Trophoblast cell (in vitro differentiated cells and primary cell): ENCODE data around the gene FLACC1.
"Not testable (repeated sequence)": the region's sequence is repeated elsewhere in the genome, so short reads cannot be mapped to it uniquely, and the experiment has no call there.

Experiments used
- DNase-seq, 2 donors: peaks; one replicate each; pipeline ENCODE4 v3.0.0-alpha.2; 2016
- H2AFZ ChIP-seq: 2 replicates; pipeline ENCODE4 v1.6.1; 2013; ENCODE audit warnings: low read length, moderate library complexity, mild to moderate bottlenecking; ENCODE audit not compliant: insufficient read depth, poor library complexity
- H2AK5ac ChIP-seq: 2 replicates; pipeline ENCODE4 v1.6.1; 2013; ENCODE audit warnings: mild to moderate bottlenecking, low read length
- H2BK120ac ChIP-seq: 2 replicates; pipeline ENCODE4 v1.6.1; 2013; ENCODE audit warnings: low read length, mild to moderate bottlenecking, moderate library complexity; ENCODE audit not compliant: insufficient read depth, poor library complexity
- H2BK12ac ChIP-seq: 2 replicates; pipeline ENCODE4 v1.6.1; 2013; ENCODE audit warnings: mild to moderate bottlenecking, low read length, moderate library complexity
- H2BK5ac ChIP-seq: 2 replicates; pipeline ENCODE4 v1.6.1; 2013; ENCODE audit warnings: low read length, low read depth, moderate library complexity, mild to moderate bottlenecking; ENCODE audit not compliant: poor library complexity
- H3K14ac ChIP-seq: 2 replicates; pipeline ENCODE4 v1.6.1; 2013; ENCODE audit warnings: mild to moderate bottlenecking, low read length
- H3K18ac ChIP-seq: 2 replicates; pipeline ENCODE4 v1.6.1; 2013; ENCODE audit warnings: mild to moderate bottlenecking, low read length
- H3K23ac ChIP-seq: 2 replicates; pipeline ENCODE4 v1.6.1; 2013; ENCODE audit warnings: low read length
- H3K27ac ChIP-seq: 2 replicates; pipeline ENCODE4 v1.5.1; 2013; ENCODE audit warnings: low read depth, mild to moderate bottlenecking, inconsistent platforms, low read length, moderate library complexity
- H3K27me3 ChIP-seq: 2 replicates; pipeline ENCODE4 v1.6.1; 2013; ENCODE audit warnings: inconsistent platforms, mild to moderate bottlenecking, low read length, moderate library complexity; ENCODE audit not compliant: insufficient read depth
- H3K36me3 ChIP-seq, 2 experiments: 1 replicate in 1 of 2; 2 replicates in 1 of 2; pipeline ENCODE4 v1.6.1; 2013; ENCODE audit warnings: low read length in 2 of 2, mild to moderate bottlenecking in 2 of 2, moderate library complexity in 1 of 2; ENCODE audit not compliant: insufficient read depth in 2 of 2, control insufficient read depth in 1 of 2
- H3K4ac ChIP-seq: 2 replicates; pipeline ENCODE4 v1.6.1; 2013; ENCODE audit warnings: low read depth, mild to moderate bottlenecking, low read length, moderate library complexity
- H3K4me1 ChIP-seq, 2 experiments: 1 replicate in 1 of 2; 2 replicates in 1 of 2; pipeline ENCODE4 v1.6.1; 2013; ENCODE audit warnings: low read length in 2 of 2, mild to moderate bottlenecking in 2 of 2, moderate library complexity in 1 of 2; ENCODE audit not compliant: insufficient read depth in 2 of 2, control insufficient read depth in 1 of 2
- H3K4me2 ChIP-seq: 2 replicates; pipeline ENCODE4 v1.6.1; 2013; ENCODE audit warnings: inconsistent platforms, mild to moderate bottlenecking, low read length, moderate library complexity
- H3K4me3 ChIP-seq: 2 replicates; pipeline ENCODE4 v1.5.1; 2013; ENCODE audit warnings: mild to moderate bottlenecking, low read depth, low read length, inconsistent platforms
- H3K79me1 ChIP-seq: one replicate; pipeline ENCODE4 v1.6.1; 2013; ENCODE audit warnings: low read length
- H3K79me2 ChIP-seq: 2 replicates; pipeline ENCODE4 v1.6.1; 2013; ENCODE audit warnings: low read length, mild to moderate bottlenecking; ENCODE audit not compliant: control insufficient read depth, insufficient read depth, poor library complexity
- H3K9ac ChIP-seq: 2 replicates; pipeline ENCODE4 v1.6.1; 2013; ENCODE audit warnings: mild to moderate bottlenecking, low read length
- H3K9me3 ChIP-seq: 2 replicates; pipeline ENCODE4 v1.6.1; 2013; ENCODE audit warnings: low read depth, mild to moderate bottlenecking, control low read depth, inconsistent platforms, low read length; ENCODE audit not compliant: insufficient read depth
- H4K12ac ChIP-seq: 2 replicates; pipeline ENCODE4 v1.6.1; 2013; ENCODE audit warnings: low read depth, mild to moderate bottlenecking, low read length, moderate library complexity
- H4K8ac ChIP-seq: 2 replicates; pipeline ENCODE4 v1.6.1; 2013; ENCODE audit warnings: low read depth, mild to moderate bottlenecking, low read length, moderate library complexity
- H4K91ac ChIP-seq: one replicate; pipeline ENCODE4 v1.6.1; 2013; ENCODE audit warnings: low read depth, mild to moderate bottlenecking, low read length, moderate library complexity
- WGBS: extraction: QIAGEN DNeasy Blood & Tissue Kit; methylation state at CpG from one replicate; pipeline ENCODE4 v1.1.7; 2013; ENCODE audit warnings: missing lambda C conversion rate; ENCODE audit not compliant: insufficient read length, insufficient coverage; ENCODE audit errors: extremely low coverage; 5-methylcytosine and 5-hydroxymethylcytosine counted together

The FLACC1 gene

GRCh38 chr2:201242571-201243277 is 114.4 kb downstream of the FLACC1 start:
- H3K23ac ChIP-seq = no peak overlapping the region
- H3K79me2 ChIP-seq = no peaks in the 10 kb centered on the region
- H3K27ac ChIP-seq = no peak overlapping the region
- no peak overlapping the region for H3K9ac ChIP-seq
- H2BK5ac ChIP-seq = no peak overlapping the region
- no peak overlapping the region for H3K18ac ChIP-seq
- no peak overlapping the region for H3K4ac ChIP-seq
- no peaks in the 10 kb centered on the region for H3K4me1 ChIP-seq
- no peaks in the 10 kb centered on the region for H3K27me3 ChIP-seq
- H4K8ac ChIP-seq = no peak overlapping the region
- H3K79me1 ChIP-seq = no peaks in the 10 kb centered on the region
- H3K4me3 ChIP-seq = no peak overlapping the region
- H3K4me2 ChIP-seq = no peak overlapping the region
- H2BK12ac ChIP-seq = no peak overlapping the region
- no peak overlapping the region for H2AK5ac ChIP-seq
- DNase-seq = no peak
- H3K36me3 ChIP-seq = no peaks in the 10 kb centered on the region
- no peaks in the 10 kb centered on the region for H3K9me3 ChIP-seq
- no peak overlapping the region for H2AFZ ChIP-seq
- no peak overlapping the region for H4K91ac ChIP-seq
- H3K14ac ChIP-seq = no peak overlapping the region
- no peak overlapping the region for H4K12ac ChIP-seq
- no peak overlapping the region for H2BK120ac ChIP-seq

- H3K79me1 ChIP-seq, H3K4me2 ChIP-seq, H3K4ac ChIP-seq: not testable (repeated sequence)
Measured at GRCh38 chr2:201239167-201239935, 117.8 kb downstream of the FLACC1 start.

More at GRCh38 chr2:201239167-201239935, 117.8 kb downstream of the FLACC1 start:
- not testable (repeated sequence) for H2BK120ac ChIP-seq, H3K79me2 ChIP-seq, H3K9ac ChIP-seq, H2BK5ac ChIP-seq, H3K14ac ChIP-seq, H3K18ac ChIP-seq, H4K8ac ChIP-seq, H4K91ac ChIP-seq, H3K36me3 ChIP-seq, H3K27ac ChIP-seq, H3K27me3 ChIP-seq, H2AK5ac ChIP-seq, H3K4me1 ChIP-seq, H3K4me3 ChIP-seq, H3K9me3 ChIP-seq, H4K12ac ChIP-seq, H2BK12ac ChIP-seq, H3K23ac ChIP-seq, H2AFZ ChIP-seq
- WGBS = no CpG with 5 or more reads among the region's 21 CpGs
- DNase-seq = peak in 1 of 2 donors; percentile 22
